Midbrain (tissue), 1 donor: ENCODE results near the gene VWF.
A peak's percentile ranks its signal among the peaks of the same experiment; 100 is the strongest.

Experiments used
- DNase-seq: peaks from one replicate; lab custom pipeline; 2025; lab: John Stamatoyannopoulos, UW

VWF gene

GRCh38 chr12:6076776-6077691 lies 47.4 kb downstream of the VWF start:
- no peak for DNase-seq

- no peak for DNase-seq
These were observed 48.1 kb downstream of the VWF start for GRCh38 chr12:6076346-6076745.

- no peak for DNase-seq
These were observed 49.4 kb downstream of the VWF start for GRCh38 chr12:6074979-6075585.

- no peak for DNase-seq
These were observed 50.0 kb downstream of the VWF start for GRCh38 chr12:6074427-6074826.

GRCh38 chr12:6073426-6073825 lies 51.0 kb downstream of the VWF start:
- no peak for DNase-seq

DNA sequence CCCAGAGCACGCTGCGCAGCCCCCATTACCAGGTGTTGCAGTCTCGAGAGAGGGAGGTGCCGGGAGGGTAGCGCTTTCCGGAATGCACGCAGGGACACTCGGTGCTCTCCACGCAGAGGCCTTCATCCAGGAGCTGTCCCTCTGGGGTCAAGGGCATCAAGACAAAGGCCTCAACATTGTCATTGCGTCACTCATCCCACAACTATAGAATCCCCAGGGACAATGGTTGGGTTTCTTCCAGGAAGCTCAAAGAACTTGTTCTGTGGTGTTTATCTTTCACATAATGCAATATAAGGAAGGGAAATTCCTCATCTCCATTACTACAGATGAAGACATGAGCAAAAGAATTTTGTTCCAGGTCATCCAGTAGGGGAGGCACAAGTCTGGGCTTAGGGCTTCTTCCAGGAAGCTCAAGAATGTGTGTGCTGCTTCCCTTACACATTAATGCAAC lies 52.1 kb downstream of the VWF start:
- DNase-seq, result no peak

- DNase-seq, result no peak
These were observed 52.9 kb downstream of the VWF start for GRCh38 chr12:6071589-6071988.

DNA sequence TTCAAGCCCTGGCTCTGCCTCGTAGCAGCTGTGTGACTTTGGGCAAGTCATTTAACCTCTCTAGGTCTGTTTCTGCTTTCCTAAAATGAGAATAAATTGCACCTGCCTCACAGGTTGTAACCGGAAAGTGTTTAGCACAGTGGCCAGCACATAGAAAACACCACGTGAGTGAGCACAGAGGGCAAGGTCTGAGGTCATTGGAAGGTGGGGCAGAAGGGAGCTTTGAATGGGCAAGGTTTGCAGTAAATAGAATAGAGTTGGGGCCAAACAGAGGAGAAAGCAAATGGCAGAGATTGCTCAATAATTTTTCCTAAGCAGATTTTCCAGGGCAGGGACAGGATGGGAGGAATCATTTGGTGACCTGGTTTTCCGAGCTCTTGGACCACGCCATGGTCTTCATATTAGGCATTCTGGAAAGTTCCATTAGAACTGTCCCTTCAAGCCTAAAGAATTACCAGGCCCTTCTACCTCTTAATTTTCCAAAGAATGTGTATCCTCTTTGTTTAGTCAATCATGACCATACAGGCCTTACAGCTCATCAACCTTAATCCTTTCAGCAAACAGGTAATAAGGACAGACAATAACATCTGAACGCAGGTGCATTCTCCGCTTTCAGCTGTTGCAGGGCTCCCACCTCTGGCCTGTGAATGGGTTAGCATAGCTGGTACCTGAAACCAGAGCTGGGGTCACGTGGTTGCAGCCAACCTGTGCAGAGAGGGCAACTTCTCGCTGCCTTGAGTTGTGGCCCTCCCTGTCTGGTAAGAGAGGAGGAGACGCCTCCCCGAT lies 53.8 kb downstream of the VWF start:
- no peak for DNase-seq

DNA sequence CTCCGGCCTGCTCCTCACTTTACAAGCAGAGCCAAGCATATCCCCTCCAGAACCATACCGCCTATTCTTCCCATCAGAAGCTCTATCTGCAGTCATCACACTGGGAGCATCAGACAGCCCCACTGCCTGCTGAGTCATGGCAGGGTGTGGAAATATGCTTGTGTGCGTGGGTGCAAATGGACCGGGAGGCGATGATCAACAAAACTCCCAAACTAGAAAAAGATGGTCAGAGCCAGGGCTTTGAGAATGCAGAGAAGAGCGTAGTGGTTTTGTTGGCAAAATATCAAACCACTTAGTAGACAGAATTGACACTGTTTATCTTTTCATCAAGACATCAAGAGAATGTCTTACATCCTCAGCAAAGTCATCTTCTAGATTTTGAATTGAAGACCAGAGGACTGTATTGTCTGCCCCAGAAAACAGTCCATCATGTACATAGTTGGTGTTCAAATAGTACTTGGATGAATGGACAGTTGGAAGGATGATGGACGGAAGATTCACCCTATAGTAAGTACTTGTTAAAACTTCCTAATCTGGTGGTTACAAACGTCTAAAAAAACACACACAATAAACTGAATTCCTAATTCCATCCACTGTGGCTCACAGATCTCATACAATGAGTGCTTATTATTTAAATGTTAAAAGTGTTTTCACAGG lies 54.9 kb downstream of the VWF start:
- no peak for DNase-seq

GRCh38 chr12:6068227-6068626 lies 56.2 kb downstream of the VWF start:
- DNase-seq, result no peak

GRCh38 chr12:6067152-6067916 lies 57.1 kb downstream of the VWF start:
- no peak for DNase-seq

DNA sequence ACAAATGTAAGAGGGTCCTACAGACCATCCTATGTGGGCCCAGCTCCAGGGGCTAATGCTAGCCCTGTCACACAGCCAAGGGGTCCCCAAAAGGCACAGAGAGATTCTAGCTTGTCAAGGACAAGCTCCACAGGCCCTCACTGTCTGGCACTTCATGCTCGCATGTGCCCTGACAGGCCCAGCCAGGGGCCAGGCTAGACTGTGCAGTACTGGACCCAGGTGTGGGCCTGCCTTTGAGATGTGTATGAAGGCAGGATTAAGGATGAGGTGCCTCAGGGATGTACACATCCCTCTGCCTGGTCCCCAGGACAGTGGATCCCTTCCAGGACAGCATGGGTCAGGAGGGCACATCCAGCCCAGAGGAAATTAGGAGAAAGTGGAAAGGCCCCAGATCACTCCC lies 57.8 kb downstream of the VWF start:
- no peak for DNase-seq

DNA sequence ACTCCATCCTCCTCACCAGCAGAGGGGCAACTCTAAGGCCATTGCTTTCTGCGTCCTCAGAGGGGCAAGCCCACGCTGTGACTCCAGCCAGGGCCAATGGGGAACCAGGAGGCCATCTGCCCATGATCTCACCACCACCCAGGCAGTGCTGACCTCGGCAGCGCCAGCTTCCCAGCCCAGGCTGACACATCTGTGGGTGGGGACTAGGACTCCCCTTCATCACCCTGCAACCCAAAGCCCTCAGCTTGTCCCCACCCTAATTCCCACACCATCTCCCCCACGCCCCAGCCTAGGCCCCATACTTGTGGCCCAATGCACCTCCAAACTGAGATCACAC lies 58.6 kb downstream of the VWF start:
- no peak for DNase-seq

DNA sequence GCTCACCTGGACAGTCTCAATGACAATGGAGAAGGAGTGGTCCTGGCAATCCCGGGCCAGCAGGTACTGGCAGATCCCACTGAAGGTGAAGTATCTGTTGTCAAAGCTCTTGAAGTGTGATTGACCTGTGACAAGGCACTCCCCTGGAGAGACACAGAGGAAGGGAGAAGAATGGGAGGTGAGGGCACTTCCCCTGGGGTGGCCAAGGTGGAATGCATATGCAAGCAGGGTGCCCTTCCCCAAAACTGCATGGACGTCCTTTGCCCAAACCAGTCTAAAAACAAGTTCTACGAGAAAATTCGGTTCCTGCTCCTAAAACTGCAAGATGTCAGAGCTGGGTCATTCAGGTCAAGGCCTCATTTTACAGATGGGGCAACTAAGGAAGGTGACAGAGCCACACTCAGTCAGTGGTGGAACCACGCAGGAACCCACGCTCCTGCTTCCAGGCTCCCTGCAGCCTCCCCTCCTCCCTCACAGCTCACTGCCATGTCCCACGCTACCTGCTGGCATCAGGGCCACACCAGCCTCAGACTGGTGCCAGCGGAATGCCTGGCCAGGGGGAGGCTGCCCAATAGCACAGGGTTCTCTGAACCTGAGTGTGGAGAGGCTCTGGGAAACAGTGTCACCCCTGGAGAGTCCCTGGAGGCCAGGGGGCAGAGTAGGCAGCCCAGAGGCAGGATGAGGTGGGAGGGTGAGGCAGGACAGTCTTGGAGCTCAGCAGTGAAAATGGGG lies 59.2 kb downstream of the VWF start:
- DNase-seq, result no peak

- DNase-seq, result peak; percentile 73
These were observed 61.4 kb downstream of the VWF start for GRCh38 chr12:6062757-6063735.

DNA sequence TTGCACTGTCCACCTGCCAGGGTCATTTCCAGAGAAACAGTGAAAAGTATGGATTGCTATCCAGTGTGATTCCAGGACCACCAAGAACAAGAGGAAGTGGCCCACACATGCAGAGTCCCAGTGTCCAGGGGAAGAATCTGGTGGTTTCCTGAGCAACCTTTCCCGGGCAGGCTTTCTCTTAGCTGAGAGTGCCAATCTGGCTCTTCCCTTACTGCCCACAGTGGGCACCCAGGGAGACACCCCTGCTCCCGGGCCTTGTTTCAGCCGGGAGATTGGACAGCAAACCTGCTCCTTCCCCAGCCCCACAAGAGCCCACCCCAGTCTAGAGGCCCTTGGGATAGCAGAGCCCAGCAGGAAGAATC lies 62.1 kb downstream of the VWF start:
- peak; percentile 21 for DNase-seq

DNA sequence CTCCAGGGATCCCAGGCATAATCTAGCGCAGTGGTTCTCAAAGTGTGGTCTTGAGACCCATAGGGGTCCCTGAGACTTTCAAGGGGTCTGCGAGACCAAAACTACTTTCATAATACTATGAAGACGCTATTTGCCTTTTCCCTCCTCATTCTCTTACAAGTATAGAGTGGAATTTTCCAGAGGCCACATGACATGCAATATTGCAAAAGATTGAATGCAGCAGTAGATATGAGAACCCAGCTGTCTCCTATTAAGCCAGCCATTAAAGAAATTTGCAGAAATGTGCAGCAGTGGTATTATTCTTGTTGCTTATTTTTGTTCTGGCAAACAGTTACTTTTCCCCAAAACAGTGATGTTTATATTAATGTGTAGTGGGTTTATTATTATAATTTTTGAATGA lies 62.8 kb downstream of the VWF start:
- no peak for DNase-seq

DNA sequence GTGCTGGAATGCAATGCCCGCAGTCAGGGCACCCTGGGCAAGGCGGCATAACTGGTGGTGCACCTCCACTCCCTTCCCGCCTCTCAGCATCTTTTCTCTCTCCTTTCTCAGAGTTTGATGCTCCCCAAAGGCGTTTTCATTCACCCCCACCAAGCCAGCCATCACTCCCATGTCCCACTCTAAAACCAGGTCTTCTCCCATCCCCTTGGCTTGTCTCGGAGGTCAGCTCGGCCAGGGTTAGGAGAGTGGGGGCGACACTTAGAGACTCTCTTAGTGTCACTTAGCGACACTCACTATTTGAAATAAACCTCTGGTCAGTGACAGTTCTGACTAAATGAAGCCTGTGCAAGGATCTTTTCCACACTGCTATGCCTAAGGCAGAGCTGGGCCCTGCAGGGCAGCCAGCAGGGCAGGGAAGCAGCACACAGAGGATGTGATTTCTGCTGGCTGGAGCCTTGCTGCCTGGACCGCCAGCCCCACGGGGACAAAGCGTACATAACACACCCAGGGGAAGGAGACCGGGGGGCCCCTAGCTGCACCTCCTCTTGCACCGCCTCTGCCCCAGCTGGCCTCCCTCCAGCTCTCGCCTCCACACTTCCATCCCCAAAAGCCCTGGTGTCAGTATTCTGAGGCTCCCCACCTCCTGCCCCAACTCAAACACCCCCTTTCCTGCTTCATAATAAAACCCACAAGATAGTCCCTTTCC lies 64.5 kb downstream of the VWF start:
- no peak for DNase-seq

- DNase-seq, result no peak
These were observed 65.2 kb downstream of the VWF start for GRCh38 chr12:6059221-6059620.
